ENCODE measurements around the gene NHSL2.

The NHSL2 gene

GRCh38 chrX:71935476-71935875, 24.8 kb downstream of the NHSL2 start:
- ATAC-seq (replicated peaks; ENCODE audit: extremely low read depth, poor library complexity, severe bottlenecking) (no peak), DNase-seq (ENCODE audit: low spot score in 2 of 2) (no peak)
- no peaks in the 10 kb centered on the region for H3K36me3 Mint-ChIP-seq (ENCODE audit: insufficient read depth)
- no peak overlapping the region for H3K27ac Mint-ChIP-seq (ENCODE audit: low read depth)
- peaks cover 37% of the 10 kb centered on the region for H3K27me3 Mint-ChIP-seq
- no peak overlapping the region for H3K4me3 Mint-ChIP-seq
- no peaks in the 10 kb centered on the region for H3K9me3 Mint-ChIP-seq
- H3K4me1 Mint-ChIP-seq: no peaks in the 10 kb centered on the region

GRCh38 chrX:71936632-71937031, 26.0 kb downstream of the NHSL2 start:
- Mint-ChIP-seq H3K9me3 (no peaks in the 10 kb centered on the region), H3K27me3 (peaks cover 32% of the 10 kb centered on the region), H3K36me3 (ENCODE audit: insufficient read depth) (no peaks in the 10 kb centered on the region), H3K4me3 (no peak overlapping the region), H3K4me1 (no peaks in the 10 kb centered on the region), H3K27ac (ENCODE audit: low read depth) (no peak overlapping the region)
- no peak for ATAC-seq (replicated peaks; ENCODE audit: extremely low read depth, poor library complexity, severe bottlenecking)
- no peak for DNase-seq (ENCODE audit: low spot score in 2 of 2)

GRCh38 chrX:71938371-71938770, 27.7 kb downstream of the NHSL2 start:
- no peaks in the 10 kb centered on the region for H3K9me3 Mint-ChIP-seq
- H3K4me1 Mint-ChIP-seq: no peaks in the 10 kb centered on the region
- H3K36me3 Mint-ChIP-seq (ENCODE audit: insufficient read depth): peaks cover 2% of the 10 kb centered on the region
- ATAC-seq (replicated peaks; ENCODE audit: extremely low read depth, poor library complexity, severe bottlenecking): no peak
- H3K4me3 Mint-ChIP-seq: no peak overlapping the region
- peaks cover 14% of the 10 kb centered on the region for H3K27me3 Mint-ChIP-seq
- no peak for DNase-seq (ENCODE audit: low spot score in 2 of 2)
- no peak overlapping the region for H3K27ac Mint-ChIP-seq (ENCODE audit: low read depth)

- ATAC-seq (replicated peaks; ENCODE audit: extremely low read depth, poor library complexity, severe bottlenecking) (no peak), DNase-seq (ENCODE audit: low spot score in 2 of 2) (no peak)
- H3K27me3 Mint-ChIP-seq: no peaks in the 10 kb centered on the region
- no peak overlapping the region for H3K27ac Mint-ChIP-seq (ENCODE audit: low read depth)
- H3K4me3 Mint-ChIP-seq: no peak overlapping the region
- no peaks in the 10 kb centered on the region for H3K4me1 Mint-ChIP-seq
- H3K36me3 Mint-ChIP-seq (ENCODE audit: insufficient read depth): peaks cover 2% of the 10 kb centered on the region
- H3K9me3 Mint-ChIP-seq: no peaks in the 10 kb centered on the region
Measured at GRCh38 chrX:71941145-71941544, 30.5 kb downstream of the NHSL2 start.

GRCh38 chrX:71941776-71942175, 31.1 kb downstream of the NHSL2 start:
- Mint-ChIP-seq H3K4me3 (no peak overlapping the region), H3K9me3 (no peaks in the 10 kb centered on the region), H3K4me1 (no peaks in the 10 kb centered on the region), H3K27me3 (peaks cover under 1% of the 10 kb centered on the region), H3K36me3 (ENCODE audit: insufficient read depth) (peaks cover 2% of the 10 kb centered on the region), H3K27ac (ENCODE audit: low read depth) (no peak overlapping the region)
- no peak for ATAC-seq (replicated peaks; ENCODE audit: extremely low read depth, poor library complexity, severe bottlenecking)
- DNase-seq (ENCODE audit: low spot score in 2 of 2): no peak

GRCh38 chrX:71944369-71944768, 33.7 kb downstream of the NHSL2 start:
- DNase-seq (ENCODE audit: low spot score in 2 of 2): no peak
- ATAC-seq (replicated peaks; ENCODE audit: extremely low read depth, poor library complexity, severe bottlenecking): no peak
- no peak overlapping the region for H3K4me3 Mint-ChIP-seq
- H3K27ac Mint-ChIP-seq (ENCODE audit: low read depth): no peak overlapping the region
- H3K36me3 Mint-ChIP-seq (ENCODE audit: insufficient read depth): peaks cover 2% of the 10 kb centered on the region
- H3K27me3 Mint-ChIP-seq: peaks cover 9% of the 10 kb centered on the region
- H3K4me1 Mint-ChIP-seq: no peaks in the 10 kb centered on the region
- H3K9me3 Mint-ChIP-seq: no peaks in the 10 kb centered on the region

- no peak overlapping the region for H3K4me3 Mint-ChIP-seq
- H3K27me3 Mint-ChIP-seq: peaks cover 9% of the 10 kb centered on the region
- no peaks in the 10 kb centered on the region for H3K4me1 Mint-ChIP-seq
- no peak overlapping the region for H3K27ac Mint-ChIP-seq (ENCODE audit: low read depth)
- DNase-seq (ENCODE audit: low spot score in 2 of 2): no peak
- ATAC-seq (replicated peaks; ENCODE audit: extremely low read depth, poor library complexity, severe bottlenecking): no peak
- H3K36me3 Mint-ChIP-seq (ENCODE audit: insufficient read depth): peaks cover 2% of the 10 kb centered on the region
- no peaks in the 10 kb centered on the region for H3K9me3 Mint-ChIP-seq
Measured at GRCh38 chrX:71945237-71945805, 34.7 kb downstream of the NHSL2 start.

GRCh38 chrX:71949363-71949762, 38.7 kb downstream of the NHSL2 start:
- ATAC-seq (replicated peaks; ENCODE audit: extremely low read depth, poor library complexity, severe bottlenecking): no peak
- Mint-ChIP-seq H3K9me3 (no peaks in the 10 kb centered on the region), H3K27me3 (peaks cover 9% of the 10 kb centered on the region)

GRCh38 chrX:71949844-71950445, 39.3 kb downstream of the NHSL2 start:
- no peak overlapping the region for H3K4me3 Mint-ChIP-seq
- ATAC-seq (replicated peaks; ENCODE audit: extremely low read depth, poor library complexity, severe bottlenecking) (no peak), DNase-seq (ENCODE audit: low spot score in 2 of 2) (no peak)
- H3K4me1 Mint-ChIP-seq: no peaks in the 10 kb centered on the region
- peaks cover 9% of the 10 kb centered on the region for H3K27me3 Mint-ChIP-seq
- no peaks in the 10 kb centered on the region for H3K36me3 Mint-ChIP-seq (ENCODE audit: insufficient read depth)
- no peaks in the 10 kb centered on the region for H3K9me3 Mint-ChIP-seq
- H3K27ac Mint-ChIP-seq (ENCODE audit: low read depth): no peak overlapping the region

More at GRCh38 chrX:71949363-71949762, 38.7 kb downstream of the NHSL2 start:
- Mint-ChIP-seq H3K4me3 (no peak overlapping the region), H3K27ac (ENCODE audit: low read depth) (no peak overlapping the region), H3K4me1 (no peaks in the 10 kb centered on the region), H3K36me3 (ENCODE audit: insufficient read depth) (no peaks in the 10 kb centered on the region)
- no peak for DNase-seq (ENCODE audit: low spot score in 2 of 2)

- Mint-ChIP-seq H3K27me3 (no peaks in the 10 kb centered on the region), H3K4me3 (no peak overlapping the region), H3K9me3 (no peaks in the 10 kb centered on the region), H3K36me3 (ENCODE audit: insufficient read depth) (no peaks in the 10 kb centered on the region), H3K27ac (ENCODE audit: low read depth) (no peak overlapping the region), H3K4me1 (no peaks in the 10 kb centered on the region)
- ATAC-seq (replicated peaks; ENCODE audit: extremely low read depth, poor library complexity, severe bottlenecking) (no peak), DNase-seq (ENCODE audit: low spot score in 2 of 2) (no peak)
Measured at GRCh38 chrX:71953391-71953790, 42.7 kb downstream of the NHSL2 start.

GRCh38 chrX:71953946-71954345, 43.3 kb downstream of the NHSL2 start:
- Mint-ChIP-seq H3K4me3 (no peak overlapping the region), H3K9me3 (no peaks in the 10 kb centered on the region), H3K4me1 (no peaks in the 10 kb centered on the region), H3K27ac (ENCODE audit: low read depth) (no peak overlapping the region), H3K27me3 (no peaks in the 10 kb centered on the region), H3K36me3 (ENCODE audit: insufficient read depth) (no peaks in the 10 kb centered on the region)
- DNase-seq (ENCODE audit: low spot score in 2 of 2) (no peak), ATAC-seq (replicated peaks; ENCODE audit: extremely low read depth, poor library complexity, severe bottlenecking) (no peak)

- Mint-ChIP-seq H3K36me3 (ENCODE audit: insufficient read depth) (no peaks in the 10 kb centered on the region), H3K9me3 (no peaks in the 10 kb centered on the region), H3K27ac (ENCODE audit: low read depth) (peak overlapping the region; percentile 12), H3K4me3 (no peak overlapping the region), H3K4me1 (no peaks in the 10 kb centered on the region), H3K27me3 (no peaks in the 10 kb centered on the region)
- ATAC-seq (replicated peaks; ENCODE audit: extremely low read depth, poor library complexity, severe bottlenecking): no peak
- no peak for DNase-seq (ENCODE audit: low spot score in 2 of 2)
Measured at GRCh38 chrX:71954458-71954857, 43.8 kb downstream of the NHSL2 start.

- Mint-ChIP-seq H3K9me3 (no peaks in the 10 kb centered on the region), H3K27ac (ENCODE audit: low read depth) (no peak overlapping the region), H3K4me1 (no peaks in the 10 kb centered on the region), H3K27me3 (no peaks in the 10 kb centered on the region), H3K36me3 (ENCODE audit: insufficient read depth) (no peaks in the 10 kb centered on the region), H3K4me3 (no peak overlapping the region)
- DNase-seq (ENCODE audit: low spot score in 2 of 2) (no peak), ATAC-seq (replicated peaks; ENCODE audit: extremely low read depth, poor library complexity, severe bottlenecking) (no peak)
Measured at GRCh38 chrX:71955530-71956120, 45.0 kb downstream of the NHSL2 start.
